HG02588 (cell line): ENCODE results near the gene ABLIM2.
A peak's percentile ranks its signal among the peaks of the same experiment; 100 is the strongest.

Experiments
- ATAC-seq: cut with Tn5 transposase; IDR thresholded peaks from one replicate; pipeline ENCODE4 v1.9.1; 2021; ENCODE audit warnings: mild to moderate bottlenecking, moderate library complexity; ENCODE audit not compliant: unreplicated experiment

Gene ABLIM2

GRCh38 chr4:8158710-8159536 is at the start of gene ABLIM2:
TSS of gene ABLIM2 (minus strand) at chr4:8158813. CDS start at chr4:8158689, 124 bp downstream.
- ATAC-seq: peak; percentile 98

GRCh38 chr4:8207314-8207713 is 48.7 kb upstream of the ABLIM2 start:
- ATAC-seq: no peak

GRCh38 chr4:8205749-8206611 is 47.4 kb upstream of the ABLIM2 start:
- ATAC-seq: no peak

- no peak for ATAC-seq
Measured at GRCh38 chr4:8205241-8205707, 46.7 kb upstream of the ABLIM2 start.

GRCh38 chr4:8204576-8205227 is 46.1 kb upstream of the ABLIM2 start:
- no peak for ATAC-seq

GRCh38 chr4:8203817-8204216 is 45.2 kb upstream of the ABLIM2 start:
- no peak for ATAC-seq

DNA sequence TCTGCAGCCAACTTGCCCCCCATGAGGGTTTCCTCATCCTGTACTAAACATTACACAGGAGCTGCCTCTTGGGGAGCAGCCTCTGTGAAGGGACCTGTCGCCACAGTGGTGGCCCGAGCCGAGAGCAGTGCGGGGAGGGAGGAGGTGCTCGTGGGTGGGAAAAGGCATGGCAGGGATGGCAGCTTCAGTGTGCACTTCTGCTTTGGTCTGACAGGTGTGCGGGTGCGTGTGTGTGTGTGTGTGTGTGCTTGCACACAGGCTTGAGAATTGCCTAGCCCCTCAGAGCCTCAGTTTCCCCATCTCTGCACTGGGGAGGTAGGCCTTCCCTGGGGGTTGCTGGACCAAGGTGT is 44.4 kb upstream of the ABLIM2 start:
- no peak for ATAC-seq

GRCh38 chr4:8202108-8203051 is 43.8 kb upstream of the ABLIM2 start:
- ATAC-seq: no peak

- peak; percentile 28 for ATAC-seq
Measured at GRCh38 chr4:8201321-8201781, 42.7 kb upstream of the ABLIM2 start.

GRCh38 chr4:8200302-8200975 is 41.8 kb upstream of the ABLIM2 start:
- ATAC-seq: no peak

DNA sequence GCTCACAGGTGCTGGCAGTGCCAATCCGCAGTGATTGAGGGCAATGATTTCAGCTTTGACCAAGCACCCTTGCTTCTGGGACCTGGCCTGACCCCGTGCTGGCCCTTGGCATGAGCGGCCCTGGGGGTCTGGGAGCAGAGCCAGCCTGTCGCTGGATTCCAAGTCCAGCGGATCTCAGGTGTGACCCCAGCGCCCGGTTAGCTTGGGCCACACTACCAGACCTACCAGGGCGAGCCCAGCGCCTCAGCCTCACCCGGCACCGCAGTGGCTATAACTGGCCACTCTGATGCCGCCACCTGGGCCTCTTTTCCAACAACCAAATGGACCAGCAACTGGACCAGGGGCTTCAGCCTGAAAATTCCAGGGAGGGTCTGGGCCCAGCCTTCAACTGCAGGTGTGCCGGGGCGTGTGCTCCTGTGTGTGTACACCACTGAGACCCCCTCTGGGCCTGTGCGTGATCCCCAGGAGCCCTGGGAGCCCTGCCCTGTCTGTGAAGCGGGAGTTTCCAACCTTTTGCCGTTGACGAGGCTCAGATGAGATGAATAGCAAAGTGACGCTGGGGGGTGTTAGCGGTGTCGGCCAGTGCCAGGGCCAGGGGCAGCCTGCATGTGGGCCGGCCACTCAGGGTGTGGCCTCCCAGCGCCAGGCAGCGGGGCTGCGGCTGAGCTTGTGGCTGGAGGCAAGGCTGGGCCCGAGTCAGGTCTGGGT is 41.1 kb upstream of the ABLIM2 start:
- ATAC-seq: no peak

- ATAC-seq: peak; percentile 87
Measured at GRCh38 chr4:8198906-8199593, 40.4 kb upstream of the ABLIM2 start, which contains the start of gene SH3TC1. TSS of gene SH3TC1 (plus strand) at chr4:8199290. CDS start at chr4:8205195, 5,905 bp downstream.

GRCh38 chr4:8198206-8198905 is 39.7 kb upstream of the ABLIM2 start:
- peak; percentile 2 for ATAC-seq

GRCh38 chr4:8197521-8197920 is 38.9 kb upstream of the ABLIM2 start:
- ATAC-seq: no peak

- no peak for ATAC-seq
Measured at GRCh38 chr4:8195841-8196458, 37.3 kb upstream of the ABLIM2 start.

- ATAC-seq: no peak
Measured at GRCh38 chr4:8195431-8195830, 36.8 kb upstream of the ABLIM2 start.
